ENCODE measurements around the gene ENGASE.

Gene ENGASE

DNA sequence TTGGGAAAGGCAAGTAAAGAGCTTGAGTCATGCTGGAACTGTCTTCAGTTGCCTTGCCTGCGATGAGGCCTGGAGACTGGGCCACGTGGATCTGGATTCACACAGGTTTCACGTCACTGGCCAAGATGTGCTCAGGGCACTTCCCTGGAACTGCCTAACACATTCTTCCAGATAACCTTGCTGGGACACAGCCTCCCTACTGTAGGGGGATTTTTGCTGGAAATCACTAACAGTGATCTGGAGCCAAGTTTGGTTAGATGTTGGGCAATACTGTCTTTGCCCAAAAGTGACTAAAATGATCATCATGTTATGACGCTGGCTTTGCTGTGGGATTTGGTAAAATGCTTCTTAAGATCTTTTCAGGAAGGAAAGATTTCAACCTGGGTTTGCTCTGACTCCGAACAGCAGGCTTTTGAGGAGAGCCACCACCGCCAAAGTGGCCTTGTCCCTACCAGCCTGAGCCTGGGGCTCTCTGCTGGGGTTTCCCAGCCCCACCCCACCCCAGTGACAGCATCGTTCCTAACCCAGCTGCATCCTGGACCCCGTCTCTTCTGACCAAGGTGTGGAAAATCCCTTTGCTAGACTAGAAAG lies 36.0 kb upstream of the ENGASE start:
- DNase-seq (ENCODE audit: low spot score) = no peak

DNA sequence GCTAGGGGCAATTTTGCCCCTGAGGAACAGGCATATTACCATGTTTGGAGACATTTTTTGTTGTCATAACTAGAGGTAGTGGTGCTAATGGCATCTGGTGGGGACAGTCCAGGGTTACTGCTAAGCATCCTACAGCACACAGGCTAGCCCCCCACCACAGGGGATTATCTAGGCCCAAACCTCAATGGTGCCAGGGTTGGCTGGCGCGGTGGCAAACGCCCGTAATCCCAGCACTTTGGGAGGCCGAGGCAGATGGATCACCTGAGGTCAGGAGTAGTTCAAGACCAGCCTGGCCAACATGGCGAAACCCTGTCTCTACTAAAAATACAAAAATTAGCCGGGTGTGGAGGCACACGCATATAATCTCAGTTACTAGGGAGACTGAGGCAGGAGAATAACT lies 35.5 kb upstream of the ENGASE start:
- no peak for DNase-seq (ENCODE audit: low spot score)

DNA sequence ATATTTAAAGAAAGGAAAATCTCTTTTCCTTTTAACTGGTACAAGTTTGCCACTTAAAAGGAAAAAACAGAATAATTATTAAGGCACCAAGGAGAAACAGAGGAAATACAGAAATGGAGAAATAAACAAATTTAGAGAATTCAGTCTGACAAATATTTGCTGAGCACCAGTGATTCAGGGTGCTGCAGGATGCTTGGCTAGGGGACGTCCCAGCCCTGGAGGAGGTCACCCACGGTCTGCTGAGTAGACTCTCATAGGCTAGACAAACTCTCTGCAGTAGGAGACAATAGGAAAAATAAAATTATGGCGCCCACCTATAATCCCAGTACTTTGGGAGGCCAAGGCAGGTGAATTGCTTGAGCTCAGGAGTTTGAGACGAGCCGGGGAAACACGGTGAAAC lies 34.7 kb upstream of the ENGASE start:
- no peak for DNase-seq (ENCODE audit: low spot score)

DNA sequence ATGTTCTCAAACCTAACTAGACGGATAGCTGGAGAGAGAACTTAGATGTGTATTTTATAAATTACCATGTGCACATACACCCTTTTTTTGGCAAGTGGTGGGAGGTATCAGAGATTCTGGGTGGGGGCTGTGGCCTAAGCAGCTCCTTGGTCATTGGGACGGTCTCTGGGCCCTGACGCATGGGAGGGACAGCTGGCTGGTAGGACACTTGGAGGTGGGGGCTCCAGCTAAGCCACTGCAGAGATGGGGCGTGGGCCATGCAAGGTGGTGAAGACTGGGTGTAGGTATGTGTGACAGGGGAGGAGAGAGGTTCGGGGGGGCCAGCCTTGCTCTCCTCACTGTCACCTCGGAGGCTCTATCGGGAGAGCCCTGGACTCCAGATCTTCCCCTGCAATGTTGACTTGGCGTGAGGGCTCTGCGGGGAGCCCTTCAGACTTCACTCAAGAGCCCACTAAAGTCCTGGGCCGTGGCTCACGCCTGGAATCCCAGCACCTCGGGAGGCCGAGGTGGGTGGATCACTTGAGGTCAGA lies 33.5 kb upstream of the ENGASE start:
- no peak for DNase-seq (ENCODE audit: low spot score)

DNA sequence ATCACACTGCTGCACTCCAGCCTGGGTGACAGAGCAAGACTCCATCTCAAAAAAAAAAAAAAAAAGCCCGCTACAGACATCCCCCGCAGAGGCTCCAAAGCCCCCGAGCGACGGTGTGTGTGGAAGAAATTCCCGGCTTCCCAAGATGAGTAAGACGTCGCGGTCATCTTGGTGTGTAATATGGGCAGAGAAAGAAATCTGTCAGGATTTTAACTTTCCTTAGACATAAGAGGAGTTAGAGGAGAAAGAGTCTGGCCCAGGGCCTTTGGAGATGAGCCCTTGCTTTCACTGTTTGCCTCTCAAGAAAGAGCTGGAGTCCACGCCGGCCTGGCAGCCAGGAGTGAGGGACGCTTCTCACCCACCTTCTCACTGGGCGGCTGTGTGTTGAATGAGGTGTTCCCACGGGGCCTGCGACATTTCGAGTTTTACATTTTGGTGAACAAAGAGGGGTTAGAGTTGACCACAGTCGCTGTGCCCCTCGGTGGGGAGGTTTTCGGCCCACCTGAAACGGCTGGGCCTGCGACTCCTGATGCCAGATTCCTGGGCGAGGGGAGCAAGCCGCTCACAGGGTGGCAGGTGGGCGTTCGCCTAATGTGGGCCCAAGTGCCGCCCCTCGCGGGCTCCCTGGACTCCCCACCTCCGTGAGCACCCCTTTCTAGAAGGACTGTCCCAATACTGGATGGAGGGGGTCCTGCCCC lies 32.8 kb upstream of the ENGASE start:
- DNase-seq (ENCODE audit: low spot score) = no peak

DNA sequence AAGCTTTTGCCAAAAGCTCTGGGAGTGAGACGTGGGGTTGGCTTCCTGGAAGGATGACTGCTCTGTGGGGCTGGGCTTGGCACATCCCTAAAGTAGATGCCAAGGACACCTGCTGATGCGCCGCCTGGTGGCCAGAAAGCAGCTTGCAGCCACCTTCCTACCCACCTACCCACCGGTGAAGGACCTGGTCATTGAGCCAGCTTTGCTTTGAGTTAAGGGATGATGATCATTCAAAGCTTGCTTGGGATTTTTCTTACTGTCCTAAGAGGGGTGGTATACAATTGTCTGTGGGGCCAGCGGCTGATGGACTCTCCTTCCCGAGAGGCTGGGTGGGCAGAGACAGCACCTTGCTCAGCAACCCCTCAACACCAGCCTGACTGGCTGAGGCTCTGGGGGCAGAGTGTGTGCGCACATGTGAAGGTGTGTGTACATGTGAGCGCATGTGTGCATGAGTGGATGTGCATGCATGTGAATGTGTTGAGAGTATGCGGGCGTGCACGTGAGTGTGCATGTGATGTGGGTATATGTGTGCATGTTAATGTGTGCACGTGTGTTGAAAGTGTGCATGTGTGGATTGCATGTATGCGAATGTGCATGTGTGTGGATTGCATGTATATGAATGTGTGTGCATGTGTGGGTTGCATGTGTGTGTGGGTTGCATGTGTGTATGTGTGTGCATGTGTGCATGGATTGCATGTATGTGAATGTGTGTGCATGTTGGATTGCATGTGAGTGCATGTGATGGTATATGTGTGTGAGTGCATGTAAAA lies 32.0 kb upstream of the ENGASE start:
- DNase-seq (ENCODE audit: low spot score) = peak; percentile 62

DNA sequence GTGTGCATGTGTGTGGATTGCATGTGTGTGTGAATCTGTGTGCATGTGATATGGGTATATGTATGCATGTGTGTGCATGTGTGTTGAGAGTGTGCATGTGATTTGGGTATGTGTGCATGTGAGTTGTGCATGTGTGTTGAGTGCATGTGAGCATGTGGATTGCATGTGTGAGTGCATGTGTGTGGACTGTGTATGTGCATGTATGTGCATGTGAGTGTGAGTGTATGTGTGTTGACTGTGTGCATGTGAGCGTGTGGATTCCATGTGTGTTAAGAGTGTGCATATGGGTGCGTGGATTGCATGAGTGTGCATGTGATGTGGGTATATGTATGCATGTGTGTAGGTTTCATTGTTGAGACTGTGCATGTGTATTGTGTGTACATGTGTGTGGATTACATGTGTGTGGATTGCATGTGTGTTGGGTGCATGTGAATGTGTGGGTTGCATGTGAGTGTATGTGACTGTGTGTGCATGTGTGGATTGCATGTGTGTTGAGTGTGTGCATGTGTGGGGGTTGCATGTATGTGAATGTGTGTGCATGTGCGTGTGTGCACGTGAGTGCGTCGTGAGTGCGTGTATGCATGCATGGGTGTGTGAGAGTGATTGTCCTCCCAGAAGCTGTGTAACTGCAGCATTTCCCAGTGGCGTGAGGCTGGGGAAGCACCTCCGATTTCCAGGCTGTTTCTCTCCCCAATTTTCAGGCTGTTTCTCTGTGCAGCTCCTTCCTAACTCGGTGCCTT lies 31.3 kb upstream of the ENGASE start:
- DNase-seq (ENCODE audit: low spot score) = no peak

DNA sequence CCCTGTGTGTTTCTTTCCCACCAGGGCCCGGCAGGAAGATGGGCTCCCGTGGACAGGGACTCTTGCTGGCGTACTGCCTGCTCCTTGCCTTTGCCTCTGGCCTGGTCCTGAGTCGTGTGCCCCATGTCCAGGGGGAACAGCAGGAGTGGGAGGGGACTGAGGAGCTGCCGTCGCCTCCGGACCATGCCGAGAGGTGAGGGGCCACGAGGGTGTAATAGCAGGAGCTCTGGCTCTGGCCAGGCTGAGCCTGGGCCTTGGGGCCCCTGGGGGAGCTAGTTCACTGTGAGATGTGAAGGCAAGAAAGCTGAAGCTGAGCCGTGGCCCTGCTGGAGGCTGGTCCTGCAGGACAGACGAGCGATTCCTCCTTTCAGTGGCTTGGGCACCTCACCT lies 30.7 kb upstream of the ENGASE start:
- DNase-seq (ENCODE audit: low spot score) = no peak

DNA sequence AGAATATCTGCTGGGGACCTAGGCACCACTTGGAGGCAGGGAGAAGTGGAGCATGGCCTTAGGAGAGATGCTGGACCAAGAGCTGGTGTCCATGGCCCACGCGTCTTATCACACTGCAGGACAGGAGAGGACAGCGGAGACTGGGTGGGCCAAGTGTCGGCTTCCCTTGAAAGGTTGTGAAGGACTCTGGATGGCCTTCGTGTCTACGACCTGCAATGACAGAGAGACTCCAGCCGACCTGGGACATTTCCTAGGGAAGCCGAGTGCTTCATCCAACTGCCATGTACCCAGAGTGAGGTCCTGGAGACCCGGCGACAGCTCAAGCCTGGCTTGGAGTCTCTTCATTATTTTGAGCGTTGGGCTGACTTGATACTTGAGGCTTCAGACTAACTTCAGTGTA lies 30.2 kb upstream of the ENGASE start:
- DNase-seq (ENCODE audit: low spot score) = no peak

DNA sequence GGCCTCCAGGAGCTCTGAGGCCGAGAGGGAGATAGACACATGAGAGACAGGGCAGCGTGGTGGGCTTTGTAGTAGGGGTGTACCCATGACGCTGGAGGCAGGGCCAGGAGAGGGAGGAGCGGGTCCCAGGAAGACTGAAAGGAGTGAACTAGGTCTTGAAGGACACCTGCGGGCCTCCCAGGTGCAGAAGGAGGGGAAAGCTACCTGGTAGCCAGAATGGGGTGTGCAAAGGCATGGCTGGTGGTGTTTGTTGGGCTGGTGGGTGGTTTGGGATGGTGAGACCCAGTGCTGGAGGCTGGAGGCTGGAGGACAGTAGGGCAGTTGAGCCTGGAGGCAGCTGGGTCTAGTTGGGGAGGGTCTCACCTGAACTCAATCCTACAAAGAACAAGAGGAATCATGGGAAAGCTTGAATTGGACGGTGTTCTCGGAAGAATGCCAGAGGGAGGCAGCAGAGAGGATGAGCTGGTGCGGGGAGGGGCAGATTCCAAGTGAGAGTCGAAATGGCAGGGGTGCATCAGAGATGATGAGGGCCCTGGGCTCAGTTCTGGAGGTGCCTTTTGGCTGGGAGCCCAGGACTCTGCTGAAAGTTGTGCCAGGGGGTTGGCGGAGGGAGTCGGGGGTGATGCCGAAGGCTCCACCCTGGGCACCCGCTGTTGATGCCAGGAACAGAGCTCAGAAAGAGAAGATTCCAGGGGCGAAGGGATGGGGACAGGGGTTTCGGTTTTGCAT lies 29.5 kb upstream of the ENGASE start:
- no peak for DNase-seq (ENCODE audit: low spot score)

DNA sequence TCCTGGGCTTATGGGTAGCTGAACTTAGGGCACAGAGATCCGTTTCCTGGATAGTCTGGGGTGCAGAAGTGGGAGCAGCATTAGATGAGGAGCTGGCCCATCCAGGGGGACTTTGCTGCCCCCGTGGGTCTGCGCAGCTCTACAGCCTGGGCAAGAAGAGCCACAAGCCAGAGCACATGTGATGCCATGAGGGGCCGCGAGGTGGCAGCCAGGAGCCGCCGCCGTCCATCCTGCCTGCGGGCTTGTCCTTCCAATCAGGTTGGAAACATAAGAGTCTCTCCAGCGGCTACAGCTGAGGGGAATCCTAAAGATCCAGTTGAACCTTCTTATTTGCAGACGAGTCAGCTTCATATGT lies 28.8 kb upstream of the ENGASE start:
- DNase-seq (ENCODE audit: low spot score) = peak; percentile 76

DNA sequence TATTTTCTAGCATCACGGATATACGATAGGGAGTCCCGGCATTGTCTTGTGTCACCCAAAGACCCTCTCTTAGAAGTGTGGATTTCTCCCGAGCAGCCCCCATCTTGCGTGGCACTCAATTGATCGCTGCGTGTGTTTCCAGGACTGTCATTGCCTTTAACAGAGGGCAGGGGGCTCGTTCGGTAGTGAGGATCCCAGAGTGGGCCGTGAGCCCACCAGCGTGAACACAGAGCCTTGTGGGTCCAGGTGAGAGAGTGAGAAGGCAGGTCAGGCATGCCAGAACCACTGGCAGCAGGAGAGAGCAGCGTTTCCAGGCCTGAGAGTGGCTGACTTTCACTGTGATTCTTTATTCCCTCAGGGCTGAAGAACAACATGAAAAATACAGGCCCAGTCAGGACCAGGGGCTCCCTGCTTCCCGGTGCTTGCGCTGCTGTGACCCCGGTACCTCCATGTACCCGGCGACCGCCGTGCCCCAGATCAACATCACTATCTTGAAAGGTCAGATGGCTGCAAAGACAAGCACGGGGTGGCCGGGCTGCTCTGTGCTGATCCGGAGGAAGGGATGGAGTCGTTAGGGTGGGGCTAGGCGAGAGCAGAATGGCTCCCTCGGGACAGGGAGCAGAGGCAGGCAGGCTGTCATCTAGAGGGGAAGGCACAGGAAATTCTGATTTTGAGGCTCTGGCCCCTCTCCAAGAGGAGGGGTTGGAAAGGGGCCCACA lies 28.3 kb upstream of the ENGASE start:
- DNase-seq (ENCODE audit: low spot score) = no peak

DNA sequence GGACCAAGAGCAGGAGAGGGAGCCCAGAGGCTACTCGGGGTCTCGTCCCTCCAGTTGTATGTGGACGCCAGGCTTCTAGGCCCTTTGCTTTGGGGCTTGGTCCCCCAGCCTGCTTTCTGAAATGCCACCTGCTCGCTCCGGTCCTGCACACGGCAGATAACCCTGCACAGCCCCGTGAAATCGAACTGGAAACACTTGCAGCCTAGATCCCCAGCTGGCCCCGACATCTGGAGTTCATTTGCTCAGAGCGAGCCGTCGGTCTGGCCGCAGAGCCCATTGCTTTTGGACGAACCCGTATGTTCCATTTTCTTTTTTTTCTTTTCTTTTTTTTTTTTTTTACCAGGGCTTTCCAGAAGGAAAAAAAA lies 27.7 kb upstream of the ENGASE start:
- no peak for DNase-seq (ENCODE audit: low spot score)

DNA sequence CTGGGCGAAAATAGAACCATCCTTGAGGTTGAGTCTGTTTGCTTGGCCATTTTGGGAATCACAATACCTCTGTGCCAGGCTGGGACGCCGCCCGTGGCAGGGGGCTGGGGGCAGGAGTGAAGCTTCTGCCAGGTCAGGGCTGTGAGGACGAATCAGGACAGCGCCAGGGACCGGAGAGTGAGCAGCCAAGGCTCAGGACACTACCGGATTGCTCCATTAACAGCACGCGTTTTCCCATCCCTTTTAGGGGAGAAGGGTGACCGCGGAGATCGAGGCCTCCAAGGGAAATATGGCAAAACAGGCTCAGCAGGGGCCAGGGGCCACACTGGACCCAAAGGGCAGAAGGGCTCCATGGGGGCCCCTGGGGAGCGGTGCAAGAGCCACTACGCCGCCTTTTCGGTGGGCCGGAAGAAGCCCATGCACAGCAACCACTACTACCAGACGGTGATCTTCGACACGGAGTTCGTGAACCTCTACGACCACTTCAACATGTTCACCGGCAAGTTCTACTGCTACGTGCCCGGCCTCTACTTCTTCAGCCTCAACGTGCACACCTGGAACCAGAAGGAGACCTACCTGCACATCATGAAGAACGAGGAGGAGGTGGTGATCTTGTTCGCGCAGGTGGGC lies 27.2 kb upstream of the ENGASE start:
- no peak for DNase-seq (ENCODE audit: low spot score)

DNA sequence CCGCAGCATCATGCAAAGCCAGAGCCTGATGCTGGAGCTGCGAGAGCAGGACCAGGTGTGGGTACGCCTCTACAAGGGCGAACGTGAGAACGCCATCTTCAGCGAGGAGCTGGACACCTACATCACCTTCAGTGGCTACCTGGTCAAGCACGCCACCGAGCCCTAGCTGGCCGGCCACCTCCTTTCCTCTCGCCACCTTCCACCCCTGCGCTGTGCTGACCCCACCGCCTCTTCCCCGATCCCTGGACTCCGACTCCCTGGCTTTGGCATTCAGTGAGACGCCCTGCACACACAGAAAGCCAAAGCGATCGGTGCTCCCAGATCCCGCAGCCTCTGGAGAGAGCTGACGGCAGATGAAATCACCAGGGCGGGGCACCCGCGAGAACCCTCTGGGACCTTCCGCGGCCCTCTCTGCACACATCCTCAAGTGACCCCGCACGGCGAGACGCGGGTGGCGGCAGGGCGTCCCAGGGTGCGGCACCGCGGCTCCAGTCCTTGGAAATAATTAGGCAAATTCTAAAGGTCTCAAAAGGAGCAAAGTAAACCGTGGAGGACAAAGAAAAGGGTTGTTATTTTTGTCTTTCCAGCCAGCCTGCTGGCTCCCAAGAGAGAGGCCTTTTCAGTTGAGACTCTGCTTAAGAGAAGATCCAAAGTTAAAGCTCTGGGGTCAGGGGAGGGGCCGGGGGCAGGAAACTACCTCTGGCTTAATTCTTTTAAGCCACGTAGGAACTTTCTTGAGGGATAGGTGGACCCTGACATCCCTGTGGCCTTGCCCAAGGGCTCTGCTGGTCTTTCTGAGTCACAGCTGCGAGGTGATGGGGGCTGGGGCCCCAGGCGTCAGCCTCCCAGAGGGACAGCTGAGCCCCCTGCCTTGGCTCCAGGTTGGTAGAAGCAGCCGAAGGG lies 26.4 kb upstream of the ENGASE start:
- no peak for DNase-seq (ENCODE audit: low spot score)

DNA sequence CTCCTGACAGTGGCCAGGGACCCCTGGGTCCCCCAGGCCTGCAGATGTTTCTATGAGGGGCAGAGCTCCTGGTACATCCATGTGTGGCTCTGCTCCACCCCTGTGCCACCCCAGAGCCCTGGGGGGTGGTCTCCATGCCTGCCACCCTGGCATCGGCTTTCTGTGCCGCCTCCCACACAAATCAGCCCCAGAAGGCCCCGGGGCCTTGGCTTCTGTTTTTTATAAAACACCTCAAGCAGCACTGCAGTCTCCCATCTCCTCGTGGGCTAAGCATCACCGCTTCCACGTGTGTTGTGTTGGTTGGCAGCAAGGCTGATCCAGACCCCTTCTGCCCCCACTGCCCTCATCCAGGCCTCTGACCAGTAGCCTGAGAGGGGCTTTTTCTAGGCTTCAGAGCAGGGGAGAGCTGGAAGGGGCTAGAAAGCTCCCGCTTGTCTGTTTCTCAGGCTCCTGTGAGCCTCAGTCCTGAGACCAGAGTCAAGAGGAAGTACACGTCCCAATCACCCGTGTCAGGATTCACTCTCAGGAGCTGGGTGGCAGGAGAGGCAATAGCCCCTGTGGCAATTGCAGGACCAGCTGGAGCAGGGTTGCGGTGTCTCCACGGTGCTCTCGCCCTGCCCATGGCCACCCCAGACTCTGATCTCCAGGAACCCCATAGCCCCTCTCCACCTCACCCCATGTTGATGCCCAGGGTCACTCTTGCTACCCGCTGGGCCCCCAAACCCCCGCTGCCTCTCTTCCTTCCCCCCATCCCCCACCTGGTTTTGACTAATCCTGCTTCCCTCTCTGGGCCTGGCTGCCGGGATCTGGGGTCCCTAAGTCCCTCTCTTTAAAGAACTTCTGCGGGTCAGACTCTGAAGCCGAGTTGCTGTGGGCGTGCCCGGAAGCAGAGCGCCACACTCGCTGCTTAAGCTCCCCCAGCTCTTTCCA lies 25.5 kb upstream of the ENGASE start:
- no peak for DNase-seq (ENCODE audit: low spot score)

DNA sequence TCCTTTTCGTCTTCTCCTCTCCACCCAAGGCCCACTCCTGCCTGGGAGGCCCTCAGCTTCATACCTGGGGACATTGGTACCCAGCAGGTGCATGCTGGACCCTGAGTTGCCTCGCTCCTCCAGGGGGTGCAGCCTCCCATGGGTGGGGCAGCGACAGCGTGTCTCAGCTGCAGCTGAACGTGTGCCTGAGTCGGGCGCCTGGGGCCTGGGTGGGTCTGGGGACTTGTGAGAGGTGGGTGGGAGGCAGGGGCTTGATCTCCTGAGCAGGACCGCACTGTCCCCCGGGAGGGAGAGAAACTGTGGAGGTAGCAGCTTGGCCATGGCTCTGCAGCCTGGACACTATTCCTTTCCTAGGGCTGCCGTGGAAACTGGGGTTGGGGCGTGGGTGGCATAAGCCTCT lies 24.8 kb upstream of the ENGASE start:
- no peak for DNase-seq (ENCODE audit: low spot score)

DNA sequence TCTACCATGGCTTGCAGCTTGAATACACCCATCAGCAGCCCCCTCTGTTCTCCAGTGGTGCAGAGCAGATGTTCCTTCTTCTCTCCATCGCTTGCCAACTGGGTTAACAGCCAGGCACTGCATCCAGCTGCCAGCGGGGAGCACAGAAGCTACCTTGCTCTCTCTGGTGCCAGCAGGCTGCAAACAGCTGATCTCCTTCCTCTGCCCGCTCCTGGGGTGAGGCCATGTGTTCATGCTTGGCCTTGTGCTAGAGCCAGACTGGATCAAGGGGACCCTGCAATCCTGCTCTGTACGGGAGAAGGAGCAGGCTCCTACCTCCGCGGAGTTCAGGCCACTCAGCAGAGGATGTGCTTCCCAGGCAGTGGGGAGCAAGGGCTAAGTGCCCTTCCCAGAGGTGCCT lies 24.1 kb upstream of the ENGASE start:
- DNase-seq (ENCODE audit: low spot score) = no peak

DNA sequence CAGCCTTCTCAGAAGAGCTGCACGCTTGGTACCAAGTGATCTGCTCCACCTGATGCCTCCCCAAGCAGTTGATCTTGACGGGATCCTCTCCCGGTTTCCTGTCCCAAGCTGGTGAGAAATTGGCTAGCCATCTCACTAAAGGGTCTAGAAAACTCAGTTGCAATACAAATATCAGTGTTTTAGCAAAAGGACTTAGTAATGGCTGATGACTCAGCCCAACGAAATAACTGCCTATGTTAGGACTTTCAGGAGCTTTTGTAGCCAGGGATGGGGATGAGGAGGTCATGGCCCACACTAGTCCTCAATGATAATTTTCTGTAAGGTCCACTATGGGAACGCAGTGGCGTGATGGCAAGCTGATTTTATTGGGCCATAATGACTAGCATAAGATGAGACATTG lies 23.3 kb upstream of the ENGASE start:
- DNase-seq (ENCODE audit: low spot score) = no peak
